ENCODE results near the gene STRAP. TPM values are rescaled to one million over a fixed set of nuclear protein-coding genes. Genes with fewer than 3 reads are reported as not detected.

The STRAP gene
- total and polyA plus RNA-seq, 4 experiments from 2014 or later = 46.1 to 159 (median 80.7) TPM

DNA sequence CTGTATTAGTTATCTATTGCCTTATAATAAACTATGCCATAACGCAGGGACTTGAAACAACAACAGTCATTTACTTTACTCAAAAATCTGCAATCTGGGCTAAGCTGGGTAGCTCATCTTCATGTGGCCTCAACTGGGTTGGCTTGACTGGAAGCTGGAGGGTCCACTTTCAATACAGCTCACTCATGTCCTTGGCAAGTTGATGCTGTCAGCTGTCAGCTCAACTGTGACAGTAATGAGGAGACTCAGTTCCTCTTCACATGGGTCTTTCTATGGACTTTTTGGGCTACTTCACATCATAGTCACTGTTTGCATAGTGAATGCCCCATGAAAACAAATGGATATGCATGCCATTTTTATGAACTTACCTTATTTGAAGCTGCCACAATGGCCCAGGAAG, 33.6 kb upstream of the STRAP start:
- Mint-ChIP-seq H3K4me1 (no peaks in the 10 kb centered on the region), H3K27me3 (peaks cover 3 to 4% of the 10 kb centered on the region in 2 donors), H3K36me3 (no peaks in the 10 kb centered on the region), H3K4me3 (no peak overlapping the region), H3K9me3 (no peaks in the 10 kb centered on the region), H3K27ac (no peak overlapping the region)
- POLR2A ChIA-PET (ENCODE audit: partially characterized antibody) = no interaction called here
- intact Hi-C loops (cut with micrococcal nuclease) = no loop called here
- Histone ChIP-seq H3K9me3 (ENCODE audit: control insufficient read depth in 1 of 2, low read length in 2 of 2) (no peaks in the 10 kb centered on the region), H3K4me3 (ENCODE audit: low read length in 2 of 2) (no peak overlapping the region), H3K4me1 (ENCODE audit: insufficient read depth, low read length) (no peaks in the 10 kb centered on the region), H3K36me3 (ENCODE audit: insufficient read depth, low read length) (no peaks in the 10 kb centered on the region), H3K27me3 (ENCODE audit: insufficient read depth, low read length) (peaks cover 4% of the 10 kb centered on the region), H3K27ac (ENCODE audit: low read depth, low read length) (no peak overlapping the region)
- no peak for DNase-seq
- CTCF ChIA-PET (ENCODE audit: partially characterized antibody) = interaction anchor here (1.0 to 2.5 kb wide), 3 partner anchors 10 to 264 kb away, joined by 4 to 7 read pairs (median 4); no protein-coding TSS in a partner anchor

DNA sequence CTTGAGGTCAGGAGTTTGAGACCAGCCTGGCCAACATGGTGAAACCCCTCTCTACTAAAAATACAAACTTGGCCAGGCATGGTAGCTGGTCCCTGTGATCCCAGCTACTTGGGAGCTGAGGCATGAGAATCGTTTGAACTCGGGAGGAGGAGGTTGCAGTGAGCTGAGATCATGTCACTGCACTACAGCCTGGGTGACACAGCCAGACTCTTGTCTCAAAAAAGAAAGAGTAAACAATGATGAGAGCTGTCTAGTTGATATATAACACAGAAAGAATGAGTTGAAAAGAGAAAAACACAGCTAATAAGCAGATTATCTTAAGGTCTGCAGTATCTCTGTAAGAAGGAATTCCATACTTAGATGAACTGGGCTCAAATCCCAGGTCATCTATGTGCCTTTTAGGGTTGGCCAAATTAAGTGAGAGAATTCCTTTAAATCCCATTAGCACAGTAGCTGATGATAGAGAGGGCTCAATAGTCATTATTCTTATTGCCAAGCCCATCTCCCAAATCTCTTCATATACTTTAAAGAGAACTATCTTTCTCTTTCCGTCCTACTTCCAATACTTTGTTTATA, 31.1 kb upstream of the STRAP start:
- Histone ChIP-seq H3K9me3 (ENCODE audit: control insufficient read depth in 1 of 2, low read length in 2 of 2) (no peaks in the 10 kb centered on the region), H3K4me3 (ENCODE audit: low read length in 2 of 2) (no peak overlapping the region), H3K4me1 (ENCODE audit: insufficient read depth, low read length) (no peaks in the 10 kb centered on the region), H3K36me3 (ENCODE audit: insufficient read depth, low read length) (no peaks in the 10 kb centered on the region), H3K27ac (ENCODE audit: low read depth, low read length) (no peak overlapping the region), H3K27me3 (ENCODE audit: insufficient read depth, low read length) (peaks cover 4% of the 10 kb centered on the region)
- Mint-ChIP-seq H3K27me3 (peaks cover 0 to 2% of the 10 kb centered on the region in 2 donors), H3K27ac (no peak overlapping the region), H3K4me3 (no peak overlapping the region), H3K4me1 (no peaks in the 10 kb centered on the region), H3K9me3 (no peaks in the 10 kb centered on the region), H3K36me3 (no peaks in the 10 kb centered on the region)
- ChIA-PET POLR2A (ENCODE audit: partially characterized antibody) (no interaction called here), CTCF (ENCODE audit: partially characterized antibody) (interaction anchor here (1.4 kb wide), 1 partner anchor 48 kb away, joined by 3 read pairs; no protein-coding TSS in a partner anchor)
- intact Hi-C loops (cut with micrococcal nuclease) = loop anchor here (5.0 kb wide), 1 partner anchor 64 kb away; the partner anchor contains the start of gene EPS8
- no peak for DNase-seq

DNA sequence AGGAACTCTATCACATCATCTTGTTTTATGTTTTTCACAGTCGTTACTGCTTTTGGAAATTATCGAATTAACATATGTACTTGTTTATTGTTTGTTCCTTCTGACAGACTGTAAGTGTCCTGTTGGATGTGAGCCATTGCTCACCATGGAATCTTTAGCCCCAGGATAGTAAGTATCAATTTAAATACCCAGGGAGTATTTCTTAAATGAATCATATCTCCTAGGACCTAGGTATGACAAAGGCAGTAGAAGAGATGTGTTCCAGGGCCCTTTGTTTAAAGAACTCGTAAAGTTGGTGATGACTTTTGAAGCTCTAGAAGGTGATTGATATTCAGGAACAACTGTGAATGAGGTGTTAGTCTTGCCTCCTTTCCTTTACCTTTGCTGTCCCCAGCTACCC, 30.3 kb upstream of the STRAP start:
- CTCF ChIA-PET (ENCODE audit: partially characterized antibody) = interaction anchor here (1.6 to 1.7 kb wide), 2 partner anchors 262 to 320 kb away, joined by 4 to 7 read pairs; no protein-coding TSS in a partner anchor
- H3K27ac Mint-ChIP-seq = no peak overlapping the region
- POLR2A ChIA-PET (ENCODE audit: partially characterized antibody) = no interaction called here

DNA sequence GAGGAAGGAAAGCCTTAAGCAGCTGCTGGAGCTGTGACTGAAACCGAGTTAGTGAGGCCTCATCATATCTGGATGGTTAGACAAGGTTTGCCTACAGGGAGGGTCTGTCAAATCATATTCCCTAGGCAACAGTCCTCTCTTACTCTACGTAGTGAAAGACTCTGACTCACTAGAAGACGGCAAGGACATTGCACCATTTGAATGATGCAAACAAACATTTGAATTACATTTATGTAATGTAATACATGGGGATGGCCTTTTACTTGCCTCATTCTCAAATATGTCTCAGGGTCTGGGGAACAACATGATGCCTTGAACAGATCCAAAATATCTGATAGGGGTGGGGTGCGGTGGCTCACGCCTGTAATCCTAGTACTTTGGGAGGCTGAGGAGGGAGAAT, 29.8 kb upstream of the STRAP start:
- Mint-ChIP-seq H3K4me1 (no peaks in the 10 kb centered on the region), H3K27me3 (peaks cover 0 to 2% of the 10 kb centered on the region in 2 donors), H3K36me3 (no peaks in the 10 kb centered on the region), H3K4me3 (no peak overlapping the region), H3K9me3 (no peaks in the 10 kb centered on the region), H3K27ac (no peak overlapping the region)
- no peaks in the 10 kb centered on the region for H3K36me3 ChIP-seq (ENCODE audit: insufficient read depth, low read length)
- intact Hi-C loops (cut with micrococcal nuclease) = loop anchor here (5.0 kb wide), 1 partner anchor 65 kb away; the partner anchor contains the start of gene EPS8
- no peak overlapping the region for H3K4me3 ChIP-seq (ENCODE audit: low read length in 2 of 2)
- H3K9me3 ChIP-seq (ENCODE audit: control insufficient read depth in 1 of 2, low read length in 2 of 2) = no peaks in the 10 kb centered on the region
- H3K27ac ChIP-seq (ENCODE audit: low read depth, low read length) = no peak overlapping the region
- ChIA-PET CTCF (ENCODE audit: partially characterized antibody) (interaction anchor here (0.6 to 1.7 kb wide), 3 partner anchors 262 to 320 kb away, joined by 3 to 7 read pairs (median 4); no protein-coding TSS in a partner anchor), POLR2A (ENCODE audit: partially characterized antibody) (no interaction called here)
- DNase-seq = no peak
- no peaks in the 10 kb centered on the region for H3K4me1 ChIP-seq (ENCODE audit: insufficient read depth, low read length)
- H3K27me3 ChIP-seq (ENCODE audit: insufficient read depth, low read length) = peaks cover 4% of the 10 kb centered on the region

More for the DNA sequence above, 30.3 kb upstream of the STRAP start:
- Histone ChIP-seq H3K4me3 (ENCODE audit: low read length in 2 of 2) (no peak overlapping the region), H3K4me1 (ENCODE audit: insufficient read depth, low read length) (no peaks in the 10 kb centered on the region), H3K27ac (ENCODE audit: low read depth, low read length) (no peak overlapping the region), H3K9me3 (ENCODE audit: control insufficient read depth in 1 of 2, low read length in 2 of 2) (no peaks in the 10 kb centered on the region), H3K27me3 (ENCODE audit: insufficient read depth, low read length) (peaks cover 4% of the 10 kb centered on the region), H3K36me3 (ENCODE audit: insufficient read depth, low read length) (no peaks in the 10 kb centered on the region)
- Mint-ChIP-seq H3K27me3 (peaks cover 0 to 2% of the 10 kb centered on the region in 2 donors), H3K9me3 (no peaks in the 10 kb centered on the region), H3K4me1 (no peaks in the 10 kb centered on the region), H3K4me3 (no peak overlapping the region), H3K36me3 (no peaks in the 10 kb centered on the region)
- intact Hi-C loops (cut with micrococcal nuclease) = loop anchor here (5.0 kb wide), 1 partner anchor 65 kb away; the partner anchor contains the start of gene EPS8
- DNase-seq = no peak

DNA sequence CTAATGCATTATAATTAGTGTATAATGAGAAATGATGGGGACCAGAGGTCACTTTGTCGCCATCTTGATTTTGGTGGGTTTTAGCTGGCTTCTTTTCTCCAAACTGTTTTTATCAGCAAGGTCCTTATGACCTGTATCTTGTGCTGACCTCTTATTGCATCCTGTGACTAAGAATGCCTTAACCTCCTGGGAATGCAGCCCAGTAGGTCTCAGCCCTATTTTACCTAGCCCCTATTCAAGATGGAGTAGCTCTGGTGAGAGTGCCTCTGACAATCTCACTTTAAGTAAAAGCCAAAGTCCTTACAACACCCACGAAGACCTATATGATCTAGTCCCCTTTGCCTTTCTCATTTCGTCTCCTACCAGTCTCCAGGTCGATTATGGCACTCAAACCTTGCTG, 28.3 kb upstream of the STRAP start:
- H3K27me3 ChIP-seq (ENCODE audit: insufficient read depth, low read length) = peaks cover 4% of the 10 kb centered on the region
- H3K36me3 Mint-ChIP-seq = no peaks in the 10 kb centered on the region
- ChIA-PET POLR2A (ENCODE audit: partially characterized antibody) (no interaction called here), CTCF (ENCODE audit: partially characterized antibody) (interaction anchor here (1.1 to 5.6 kb wide), 3 partner anchors 43 to 266 kb away, joined by 3 to 69 read pairs (median 3); no protein-coding TSS in a partner anchor)
- intact Hi-C loops (cut with micrococcal nuclease) = loop anchor here (5.0 kb wide), 1 partner anchor 67 kb away; the partner anchor contains the start of gene EPS8
- H3K36me3 ChIP-seq (ENCODE audit: insufficient read depth, low read length) = no peaks in the 10 kb centered on the region
- H3K4me1 ChIP-seq (ENCODE audit: insufficient read depth, low read length) = no peaks in the 10 kb centered on the region
- no peak overlapping the region for H3K4me3 Mint-ChIP-seq
- no peak overlapping the region for H3K27ac Mint-ChIP-seq
- H3K27ac ChIP-seq (ENCODE audit: low read depth, low read length) = no peak overlapping the region
- H3K4me1 Mint-ChIP-seq = no peaks in the 10 kb centered on the region
- H3K9me3 Mint-ChIP-seq = no peaks in the 10 kb centered on the region
- no peaks in the 10 kb centered on the region for H3K9me3 ChIP-seq (ENCODE audit: control insufficient read depth in 1 of 2, low read length in 2 of 2)
- no peak for DNase-seq
- no peak overlapping the region for H3K4me3 ChIP-seq (ENCODE audit: low read length in 2 of 2)
- peaks cover 2 to 4% of the 10 kb centered on the region in 2 donors for H3K27me3 Mint-ChIP-seq

DNA sequence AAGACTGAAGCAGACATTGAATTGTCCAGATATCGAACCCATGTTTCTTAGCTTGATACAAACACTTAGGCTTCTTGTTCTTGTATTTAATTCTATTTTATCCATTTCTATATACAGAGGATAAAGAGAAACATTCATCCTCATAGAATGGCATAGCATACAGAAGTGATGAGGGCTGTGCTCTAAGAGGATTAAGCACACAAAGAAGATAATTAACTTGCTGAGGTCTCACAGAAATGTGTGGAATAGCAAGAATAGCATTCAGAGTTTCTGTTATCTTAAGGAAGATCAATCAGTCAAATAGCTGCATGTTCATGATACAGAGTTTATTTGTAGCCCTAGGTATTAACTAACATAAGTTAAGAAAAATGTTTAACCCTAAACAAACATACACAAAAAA, 27.3 kb upstream of the STRAP start:
- Mint-ChIP-seq H3K4me3 (no peak overlapping the region), H3K36me3 (no peaks in the 10 kb centered on the region), H3K4me1 (no peaks in the 10 kb centered on the region), H3K9me3 (no peaks in the 10 kb centered on the region), H3K27me3 (peaks cover 4 to 11% of the 10 kb centered on the region in 2 donors), H3K27ac (no peak overlapping the region)
- ChIA-PET CTCF (ENCODE audit: partially characterized antibody) (interaction anchor here (1.2 to 5.6 kb wide), 6 partner anchors 42 to 579 kb away, joined by 3 to 69 read pairs (median 20); no protein-coding TSS in a partner anchor), POLR2A (ENCODE audit: partially characterized antibody) (no interaction called here)
- no peaks in the 10 kb centered on the region for H3K9me3 ChIP-seq (ENCODE audit: control insufficient read depth in 1 of 2, low read length in 2 of 2)
- peaks cover 4% of the 10 kb centered on the region for H3K27me3 ChIP-seq (ENCODE audit: insufficient read depth, low read length)
- H3K4me1 ChIP-seq (ENCODE audit: insufficient read depth, low read length) = no peaks in the 10 kb centered on the region
- no peaks in the 10 kb centered on the region for H3K36me3 ChIP-seq (ENCODE audit: insufficient read depth, low read length)
- DNase-seq = no peak
- intact Hi-C loops (cut with micrococcal nuclease) = loop anchor here (5.0 kb wide), 2 partner anchors 68 to 703 kb away; partner anchors contain the start of gene EPS8
- H3K27ac ChIP-seq (ENCODE audit: low read depth, low read length) = no peak overlapping the region
- H3K4me3 ChIP-seq (ENCODE audit: low read length in 2 of 2) = no peak overlapping the region

DNA sequence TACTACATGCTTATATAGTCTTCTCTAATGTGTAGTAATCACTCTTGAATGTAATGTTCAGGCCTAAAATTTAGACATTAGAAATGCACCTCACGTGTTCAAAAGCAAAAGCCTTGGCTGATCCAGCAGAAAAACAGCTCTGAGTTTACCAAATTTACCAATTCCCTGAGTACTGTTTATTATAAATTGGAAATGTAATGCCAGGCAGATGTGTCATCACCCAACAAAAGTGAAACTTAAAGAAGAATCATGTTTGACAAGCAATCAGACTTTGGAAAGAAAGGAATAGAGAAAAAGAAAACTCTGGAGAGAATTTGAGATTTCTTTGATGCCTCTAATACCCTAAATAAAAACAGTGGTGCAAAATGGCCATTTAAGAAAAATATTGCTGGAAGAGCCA, 26.5 kb upstream of the STRAP start:
- Histone ChIP-seq H3K4me3 (ENCODE audit: low read length in 2 of 2) (no peak overlapping the region), H3K27ac (ENCODE audit: low read depth, low read length) (no peak overlapping the region), H3K36me3 (ENCODE audit: insufficient read depth, low read length) (no peaks in the 10 kb centered on the region), H3K9me3 (ENCODE audit: control insufficient read depth in 1 of 2, low read length in 2 of 2) (no peaks in the 10 kb centered on the region), H3K27me3 (ENCODE audit: insufficient read depth, low read length) (peaks cover 4% of the 10 kb centered on the region), H3K4me1 (ENCODE audit: insufficient read depth, low read length) (no peaks in the 10 kb centered on the region)
- peaks cover 5 to 14% of the 10 kb centered on the region in 2 donors for H3K27me3 Mint-ChIP-seq
- no peak overlapping the region for H3K4me3 Mint-ChIP-seq
- H3K4me1 Mint-ChIP-seq = no peaks in the 10 kb centered on the region
- CTCF ChIA-PET (ENCODE audit: partially characterized antibody) = interaction anchor here (1.2 to 5.6 kb wide), 6 partner anchors 84 to 579 kb away, joined by 3 to 69 read pairs (median 20); no protein-coding TSS in a partner anchor
- no peaks in the 10 kb centered on the region for H3K9me3 Mint-ChIP-seq
- H3K27ac Mint-ChIP-seq = no peak overlapping the region
- no peaks in the 10 kb centered on the region for H3K36me3 Mint-ChIP-seq
- POLR2A ChIA-PET (ENCODE audit: partially characterized antibody) = no interaction called here
- intact Hi-C loops (cut with micrococcal nuclease) = loop anchor here (1.0 to 5.0 kb wide), 5 partner anchors 83 to 703 kb away; no protein-coding TSS in a partner anchor
- no peak for DNase-seq
